IMR-90 (cell line): Measurements from ENCODE around the gene BCHE. TPM values are rescaled to one million over a fixed set of nuclear protein-coding genes. Genes with fewer than 3 reads are reported as not detected.

Experiments used
- ATAC-seq: fragments of 200-7000 bp; cut with Tn5 transposase; 2 replicates; pipeline ENCODE4 v1.9.1; 2020; ENCODE audit warnings: low read depth, mild to moderate bottlenecking, moderate library complexity
- BruUV-seq: library from RNA; stranded (reverse); fragments of 400-500 nt; replicated peaks from 2 replicates; lab custom pipeline; 2021; lab: Mats Ljungman, UMichigan
- CTCF ChIA-PET: fragments of 300-600 bp; formaldehyde crosslinking; extraction: SDS; loops from one replicate; lab custom pipeline; 2021; ENCODE audit warnings: antibody characterized with exemption; lab: Yijun Ruan, JAX
- POLR2A ChIA-PET: fragments of 300-600 bp; sonication (Branson Sonifier 250); formaldehyde crosslinking; loops from one replicate; lab custom pipeline; 2022; ENCODE audit warnings: antibody characterized with exemption; ENCODE audit not compliant: unreplicated experiment; lab: Charles Lee
- DNase-seq: peaks from one replicate; pipeline ENCODE4 v3.0.0; 2013
- H2AFZ ChIP-seq: replicated peaks from 2 replicates; pipeline ENCODE3; 2013; ENCODE audit warnings: low read length, mild to moderate bottlenecking; ENCODE audit not compliant: poor library complexity
- H2AK5ac ChIP-seq: 2 replicates; pipeline ENCODE4 v1.6.1; 2013; ENCODE audit warnings: low read depth, low read length, inconsistent platforms
- H2AK9ac ChIP-seq: replicated peaks from 2 replicates; pipeline ENCODE3; 2013; ENCODE audit warnings: mild to moderate bottlenecking, low read depth, low read length, moderate library complexity; ENCODE audit not compliant: poor library complexity
- H2BK120ac ChIP-seq: 2 replicates; pipeline ENCODE4 v1.6.1; 2013; ENCODE audit warnings: low read depth, low read length, inconsistent platforms
- H2BK15ac ChIP-seq: 3 replicates; pipeline ENCODE4 v1.6.1; 2013; ENCODE audit warnings: low read depth, low read length, inconsistent platforms
- H2BK20ac ChIP-seq: 2 replicates; pipeline ENCODE4 v1.6.1; 2013; ENCODE audit warnings: low read depth, mild to moderate bottlenecking, inconsistent platforms, low read length, moderate library complexity
- H2BK5ac ChIP-seq: 2 replicates; pipeline ENCODE4 v1.6.1; 2013; ENCODE audit warnings: mild to moderate bottlenecking, low read depth, low read length, inconsistent platforms; ENCODE audit not compliant: poor library complexity, severe bottlenecking
- H3K14ac ChIP-seq: replicated peaks from 2 replicates; pipeline ENCODE4 v1.6.1; 2013; ENCODE audit warnings: low read depth, low read length, inconsistent platforms
- H3K18ac ChIP-seq: 2 replicates; pipeline ENCODE4 v1.6.1; 2013; ENCODE audit warnings: low read depth, low read length, control low read depth
- H3K23ac ChIP-seq: 2 replicates; pipeline ENCODE4 v1.6.1; 2013; ENCODE audit warnings: low read depth, low read length, inconsistent platforms
- H3K27ac ChIP-seq: 2 replicates; pipeline ENCODE4 v1.5.1; 2013; ENCODE audit warnings: mild to moderate bottlenecking, control low read depth, low read length; ENCODE audit not compliant: insufficient read depth
- H3K27me3 ChIP-seq: 2 replicates; pipeline ENCODE4 v1.6.1; 2013; ENCODE audit warnings: low read length; ENCODE audit not compliant: control insufficient read depth, insufficient read depth
- H3K36me3 ChIP-seq: 2 replicates; pipeline ENCODE4 v1.6.1; 2013; ENCODE audit warnings: low read length, mixed read lengths; ENCODE audit not compliant: control insufficient read depth, insufficient read depth
- H3K4ac ChIP-seq: 2 replicates; pipeline ENCODE4 v1.6.1; 2013; ENCODE audit warnings: low read depth, low read length, inconsistent platforms
- H3K4me1 ChIP-seq: 2 replicates; pipeline ENCODE4 v1.6.1; 2013; ENCODE audit warnings: low read length, mixed read lengths; ENCODE audit not compliant: control insufficient read depth, insufficient read depth
- H3K4me2 ChIP-seq: 2 replicates; pipeline ENCODE4 v1.6.1; 2013; ENCODE audit warnings: low read depth, mild to moderate bottlenecking, control low read depth, low read length, moderate library complexity
- H3K4me3 ChIP-seq: 2 replicates; pipeline ENCODE4 v1.5.1; 2013; ENCODE audit warnings: low read depth, mild to moderate bottlenecking, control low read depth, low read length, moderate library complexity; ENCODE audit not compliant: insufficient read depth
- H3K56ac ChIP-seq: 2 replicates; pipeline ENCODE4 v1.6.1; 2013; ENCODE audit warnings: low read length, inconsistent platforms; ENCODE audit not compliant: insufficient read depth; ENCODE audit errors: extremely low read depth
- H3K79me1 ChIP-seq, 2 experiments: 2 replicates each; pipeline ENCODE4 v1.6.1; 2013; ENCODE audit warnings: low read length in 2 of 2, inconsistent platforms in 1 of 2, low read depth in 1 of 2
- H3K9ac ChIP-seq: 2 replicates; pipeline ENCODE4 v1.6.1; 2013; ENCODE audit warnings: low read depth, low read length, control low read depth
- H3K9me1 ChIP-seq: 2 replicates; pipeline ENCODE4 v1.6.1; 2013; ENCODE audit warnings: low read length, inconsistent platforms; ENCODE audit not compliant: insufficient read depth
- H3K9me3 ChIP-seq: 2 replicates; pipeline ENCODE4 v1.6.1; 2013; ENCODE audit warnings: low read length; ENCODE audit not compliant: control insufficient read depth, insufficient read depth
- H4K20me1 ChIP-seq: 2 replicates; pipeline ENCODE4 v1.6.1; 2013; ENCODE audit warnings: low read length, inconsistent platforms; ENCODE audit not compliant: insufficient read depth
- H4K5ac ChIP-seq: 2 replicates; pipeline ENCODE4 v1.6.1; 2013; ENCODE audit warnings: mild to moderate bottlenecking, low read depth, low read length, control low read depth
- H4K8ac ChIP-seq, 2 experiments: 2 replicates each; pipeline ENCODE4 v1.6.1; 2013; ENCODE audit warnings: low read depth in 2 of 2, low read length in 2 of 2, control low read depth in 1 of 2, inconsistent platforms in 1 of 2
- H4K91ac ChIP-seq: 2 replicates; pipeline ENCODE4 v1.6.1; 2013; ENCODE audit warnings: low read depth, low read length, inconsistent platforms; ENCODE audit not compliant: insufficient read depth
- BHLHE40 ChIP-seq: fragments of 150-350 bp; IDR thresholded peaks from 2 replicates; pipeline ENCODE4 v1.6.1; 2016; ENCODE audit warnings: mild to moderate bottlenecking, low read depth, low read length
- CEBPB ChIP-seq: IDR thresholded peaks from 2 replicates; pipeline ENCODE4 v1.6.1; 2012; ENCODE audit warnings: low read depth, low read length, improper control_type of control experiment
- CHD1 ChIP-seq: IDR thresholded peaks from 2 replicates; pipeline ENCODE4 v1.6.1; 2012; ENCODE audit warnings: low read depth, low read length, improper control_type of control experiment
- CTCF ChIP-seq: conservative IDR thresholded peaks from 2 replicates; pipeline ENCODE4 v1.5.1; 2012; ENCODE audit warnings: mild to moderate bottlenecking, low read depth, low read length, improper control_type of control experiment
- FOS ChIP-seq: fragments of 150-350 bp; IDR thresholded peaks from 2 replicates; pipeline ENCODE4 v1.6.1; 2016; ENCODE audit warnings: low read depth, low read length
- MAFK ChIP-seq: IDR thresholded peaks from 2 replicates; pipeline ENCODE4 v1.6.1; 2012; ENCODE audit warnings: low read depth, low read length, improper control_type of control experiment
- MAZ ChIP-seq: IDR thresholded peaks from 2 replicates; pipeline ENCODE4 v1.6.1; 2012; ENCODE audit warnings: low read depth, mild to moderate bottlenecking, low read length, improper control_type of control experiment, moderate library complexity, borderline replicate concordance
- MXI1 ChIP-seq: IDR thresholded peaks from 2 replicates; pipeline ENCODE4 v1.6.1; 2012; ENCODE audit warnings: low read depth, mild to moderate bottlenecking, low read length, moderate library complexity, borderline replicate concordance
- NFE2L2 ChIP-seq: fragments of 150-350 bp; IDR thresholded peaks from 2 replicates; pipeline ENCODE4 v1.6.1; 2016; ENCODE audit warnings: low read depth, mild to moderate bottlenecking, low read length
- POLR2A ChIP-seq: IDR thresholded peaks from 2 replicates; pipeline ENCODE4 v1.6.1; 2012; ENCODE audit warnings: mild to moderate bottlenecking, low read depth, low read length
- RAD21 ChIP-seq: IDR thresholded peaks from 2 replicates; pipeline ENCODE4 v1.6.1; 2012; ENCODE audit warnings: low read length, improper control_type of control experiment
- RCOR1 ChIP-seq: IDR thresholded peaks from 2 replicates; pipeline ENCODE4 v1.6.1; 2012; ENCODE audit warnings: mild to moderate bottlenecking, low read length, improper control_type of control experiment; ENCODE audit not compliant: insufficient replicate concordance
- RFX5 ChIP-seq: IDR thresholded peaks from 2 replicates; pipeline ENCODE4 v1.8.0; 2012; ENCODE audit warnings: low read depth, mild to moderate bottlenecking, low read length, moderate library complexity
- SMC3 ChIP-seq: fragments of 150-350 bp; IDR thresholded peaks from 2 replicates; pipeline ENCODE4 v1.6.1; 2016; ENCODE audit warnings: low read depth, mild to moderate bottlenecking, antibody characterized with exemption, low read length, moderate library complexity
- WGBS, 2 experiments: methylation state at CpG; one replicate each; pipeline versions ENCODE4 v1.1.5 to v1.1.7; 2013; ENCODE audit warnings: missing lambda C conversion rate in 2 of 2; ENCODE audit not compliant: insufficient read length in 1 of 2; ENCODE audit errors: extremely low coverage in 2 of 2; 5-methylcytosine and 5-hydroxymethylcytosine counted together
- dilution Hi-C: fragments of 300-500 bp; cut with HindIII; formaldehyde crosslinking; loops from one replicate; pipeline ENCODE4 v1.14.3; 2018; ENCODE audit warnings: low sequenced_read_pairs; ENCODE audit not compliant: unreplicated experiment
- in situ Hi-C: fragments of 300-500 bp; cut with MboI; formaldehyde crosslinking; loops from 3 replicates; pipeline ENCODE4 v1.14.3; 2019; ENCODE audit warnings: low sequenced_read_pairs, inconsistent platforms, mixed read lengths
- intact Hi-C: fragments of 100-400 bp; cut with micrococcal nuclease; formaldehyde crosslinking; loops from 2 replicates; pipeline ENCODE4 v1.10.0; 2022
- polyA plus RNA-seq, 3 experiments: library from polyadenylated mRNA; depleted of rRNA; stranded (reverse); fragments of >200 nt; gene quantifications; 2 replicates each; pipeline ENCODE4 v1.2.3, GENCODE V29; 2012; ENCODE audit warnings: low replicate concordance in 1 of 3
- total RNA-seq: library from RNA; depleted of rRNA; stranded (reverse); fragments of >200 nt; gene quantifications from 2 replicates; pipeline ENCODE4 v1.2.3, GENCODE V29; 2012
- TF ChIP-seq, protein P1 (sequence below): fragments of 150-350 bp; IDR thresholded peaks from 2 replicates; pipeline ENCODE4 v1.6.1; 2017; ENCODE audit warnings: mild to moderate bottlenecking, antibody characterized with exemption, low read length, low read depth
- TF ChIP-seq, protein P2 (sequence below): fragments of 150-350 bp; IDR thresholded peaks from 2 replicates; pipeline ENCODE4 v1.6.1; 2016; ENCODE audit warnings: low read depth, mild to moderate bottlenecking, low read length, moderate library complexity, borderline replicate concordance

BCHE gene
- total and polyA plus RNA-seq, 2 of the 4 experiments (the other 2 are of a cell fraction) = 1.5 to 1.6 TPM

GRCh38 chr3:165754219-165755007, 82.8 kb downstream of the BCHE start:
- Histone ChIP-seq H4K91ac (no peak overlapping the region), H2BK20ac (no peak overlapping the region), H3K4me3 (no peak overlapping the region), H3K4me2 (no peak overlapping the region), H3K36me3 (no peaks in the 10 kb centered on the region), H3K9me1 (no peaks in the 10 kb centered on the region), H4K20me1 (no peaks in the 10 kb centered on the region), H3K14ac (no peak overlapping the region), H3K18ac (no peak overlapping the region), H4K8ac (no peak overlapping the region), H2AFZ (no peak overlapping the region), H3K4ac (no peak overlapping the region), H2AK5ac (no peak overlapping the region), H3K27ac (no peak overlapping the region), H3K9ac (no peak overlapping the region), H2BK5ac (no peak overlapping the region), H3K4me1 (no peaks in the 10 kb centered on the region), H3K56ac (no peak overlapping the region), H3K27me3 (no peaks in the 10 kb centered on the region), H3K79me1 (no peaks in the 10 kb centered on the region), H4K5ac (no peak overlapping the region), H2BK120ac (no peak overlapping the region), H3K23ac (no peak overlapping the region), H2AK9ac (no peak overlapping the region), H2BK15ac (no peak overlapping the region), H3K9me3 (peaks cover 2% of the 10 kb centered on the region; the same call in 1 of the 2 replicates)
- ATAC-seq (no peak), DNase-seq (no peak)
- BruUV-seq = no TSS peak
- dilution Hi-C loops = no loop called here
- intact Hi-C loops = no loop called here
- TF ChIP-seq CEBPB = no peak
- TF ChIP-seq MAFK = no peak
- TF ChIP-seq CHD1 = no peak
- no peak for TF ChIP-seq CTCF
- TF ChIP-seq RCOR1 = no peak
- TF ChIP-seq MAZ = no peak
- TF ChIP-seq FOS = no peak
- TF ChIP-seq BHLHE40 = no peak
- no peak for TF ChIP-seq MXI1
- TF ChIP-seq, protein P1, sequence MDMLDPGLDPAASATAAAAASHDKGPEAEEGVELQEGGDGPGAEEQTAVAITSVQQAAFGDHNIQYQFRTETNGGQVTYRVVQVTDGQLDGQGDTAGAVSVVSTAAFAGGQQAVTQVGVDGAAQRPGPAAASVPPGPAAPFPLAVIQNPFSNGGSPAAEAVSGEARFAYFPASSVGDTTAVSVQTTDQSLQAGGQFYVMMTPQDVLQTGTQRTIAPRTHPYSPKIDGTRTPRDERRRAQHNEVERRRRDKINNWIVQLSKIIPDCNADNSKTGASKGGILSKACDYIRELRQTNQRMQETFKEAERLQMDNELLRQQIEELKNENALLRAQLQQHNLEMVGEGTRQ = no peak
- no peak for TF ChIP-seq POLR2A
- TF ChIP-seq RFX5 = no peak
- no peak for TF ChIP-seq RAD21
- TF ChIP-seq, protein P2, sequence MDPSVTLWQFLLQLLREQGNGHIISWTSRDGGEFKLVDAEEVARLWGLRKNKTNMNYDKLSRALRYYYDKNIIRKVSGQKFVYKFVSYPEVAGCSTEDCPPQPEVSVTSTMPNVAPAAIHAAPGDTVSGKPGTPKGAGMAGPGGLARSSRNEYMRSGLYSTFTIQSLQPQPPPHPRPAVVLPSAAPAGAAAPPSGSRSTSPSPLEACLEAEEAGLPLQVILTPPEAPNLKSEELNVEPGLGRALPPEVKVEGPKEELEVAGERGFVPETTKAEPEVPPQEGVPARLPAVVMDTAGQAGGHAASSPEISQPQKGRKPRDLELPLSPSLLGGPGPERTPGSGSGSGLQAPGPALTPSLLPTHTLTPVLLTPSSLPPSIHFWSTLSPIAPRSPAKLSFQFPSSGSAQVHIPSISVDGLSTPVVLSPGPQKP = no peak
- TF ChIP-seq NFE2L2 = no peak
- TF ChIP-seq SMC3 = no peak
- in situ Hi-C loops = no loop called here
- ChIA-PET POLR2A (no interaction called here), CTCF (no interaction called here)
- no CpG with 5 or more reads among the region's 1 CpG for WGBS, 2 experiments
